ENCODE measurements around the gene ZNF764.
"Not testable (repeated sequence)": the region's sequence is repeated elsewhere in the genome, so short reads cannot be mapped to it uniquely, and the experiment has no call there.

The ZNF764 gene

GRCh38 chr16:30541502-30542329 is 16.5 kb downstream of the ZNF764 start:
- H3K27me3 Mint-ChIP-seq = no peaks in the 10 kb centered on the region
- peaks cover 11% of the 10 kb centered on the region for H3K4me1 Mint-ChIP-seq
- H3K9me3 Mint-ChIP-seq = no peaks in the 10 kb centered on the region
- H3K4me3 Mint-ChIP-seq = no peak overlapping the region
- H3K36me3 Mint-ChIP-seq (ENCODE audit: low read depth) = peaks cover 10% of the 10 kb centered on the region
- no peak overlapping the region for H3K27ac Mint-ChIP-seq
- DNase-seq = no peak
- no peak for ATAC-seq

GRCh38 chr16:30540916-30541464 is 17.2 kb downstream of the ZNF764 start:
- H3K4me3 Mint-ChIP-seq, H3K9me3 Mint-ChIP-seq, DNase-seq, ATAC-seq, H3K27ac Mint-ChIP-seq, H3K27me3 Mint-ChIP-seq: not testable (repeated sequence)
- H3K36me3 Mint-ChIP-seq (ENCODE audit: low read depth) = peaks cover 17% of the 10 kb centered on the region
- peaks cover 19% of the 10 kb centered on the region for H3K4me1 Mint-ChIP-seq

- not testable (repeated sequence) for ATAC-seq, H3K9me3 Mint-ChIP-seq, H3K4me3 Mint-ChIP-seq, H3K27me3 Mint-ChIP-seq, H3K27ac Mint-ChIP-seq, DNase-seq
- Mint-ChIP-seq H3K36me3 (ENCODE audit: low read depth) (peaks cover 21% of the 10 kb centered on the region), H3K4me1 (peaks cover 23% of the 10 kb centered on the region)
Observed at GRCh38 chr16:30539986-30540526, 18.1 kb downstream of the ZNF764 start.

- ATAC-seq (no peak), DNase-seq (no peak)
- H3K9me3 Mint-ChIP-seq = no peaks in the 10 kb centered on the region
- H3K27me3 Mint-ChIP-seq = no peaks in the 10 kb centered on the region
- H3K36me3 Mint-ChIP-seq (ENCODE audit: low read depth) = peaks cover 23% of the 10 kb centered on the region
- peaks cover 26% of the 10 kb centered on the region for H3K4me1 Mint-ChIP-seq
- H3K27ac Mint-ChIP-seq = no peak overlapping the region
- no peak overlapping the region for H3K4me3 Mint-ChIP-seq
Observed at GRCh38 chr16:30539000-30539964, 18.9 kb downstream of the ZNF764 start.

- not testable (repeated sequence) for H3K27me3 Mint-ChIP-seq, ATAC-seq, DNase-seq, H3K9me3 Mint-ChIP-seq
- peak overlapping the region; percentile 96 for H3K4me3 Mint-ChIP-seq
- peaks cover 34% of the 10 kb centered on the region for H3K4me1 Mint-ChIP-seq
- H3K36me3 Mint-ChIP-seq (ENCODE audit: low read depth) = peaks cover 26% of the 10 kb centered on the region
- H3K27ac Mint-ChIP-seq = peak overlapping the region; percentile 99
Observed at GRCh38 chr16:30536391-30537024, 21.7 kb downstream of the ZNF764 start.

GRCh38 chr16:30535777-30536190 is 22.4 kb downstream of the ZNF764 start:
- DNase-seq = peak; percentile 68
- Mint-ChIP-seq H3K27ac (peak overlapping the region; percentile 99), H3K36me3 (ENCODE audit: low read depth) (peaks cover 32% of the 10 kb centered on the region), H3K27me3 (no peaks in the 10 kb centered on the region), H3K4me3 (peak overlapping the region; percentile 96), H3K4me1 (peaks cover 39% of the 10 kb centered on the region), H3K9me3 (no peaks in the 10 kb centered on the region)
- ATAC-seq = peak; percentile 74

- no peak for DNase-seq
- H3K4me3 Mint-ChIP-seq = peak overlapping the region; percentile 96
- peaks cover 35% of the 10 kb centered on the region for H3K36me3 Mint-ChIP-seq (ENCODE audit: low read depth)
- H3K9me3 Mint-ChIP-seq = no peaks in the 10 kb centered on the region
- H3K4me1 Mint-ChIP-seq = peaks cover 45% of the 10 kb centered on the region
- no peaks in the 10 kb centered on the region for H3K27me3 Mint-ChIP-seq
- peak overlapping the region; percentile 99 for H3K27ac Mint-ChIP-seq
- ATAC-seq = peak; percentile 9
Observed at GRCh38 chr16:30535106-30535776, 22.9 kb downstream of the ZNF764 start.

GRCh38 chr16:30534368-30535105 is 23.6 kb downstream of the ZNF764 start, which contains the start of gene ZNF747:
ZNF747 (minus strand) TSS chr16:30534858; CDS start chr16:30534679, 179 bp downstream.
- Mint-ChIP-seq H3K9me3 (no peaks in the 10 kb centered on the region), H3K4me1 (peaks cover 49% of the 10 kb centered on the region), H3K36me3 (ENCODE audit: low read depth) (peaks cover 35% of the 10 kb centered on the region), H3K4me3 (peak within 1 kb of the TSS; percentile 96), H3K27me3 (no peaks in the 10 kb centered on the region), H3K27ac (peak within 1 kb of the TSS; percentile 99)
- DNase-seq = peak; percentile 93
- peak; percentile 71 for ATAC-seq

GRCh38 chr16:30533748-30534367 is 24.3 kb downstream of the ZNF764 start:
- no peaks in the 10 kb centered on the region for H3K27me3 Mint-ChIP-seq
- no peaks in the 10 kb centered on the region for H3K9me3 Mint-ChIP-seq
- peak overlapping the region; percentile 96 for H3K4me3 Mint-ChIP-seq
- ATAC-seq (peak; percentile 18), DNase-seq (peak; percentile 20)
- peak overlapping the region; percentile 89 for H3K27ac Mint-ChIP-seq
- H3K36me3 Mint-ChIP-seq (ENCODE audit: low read depth) = peaks cover 35% of the 10 kb centered on the region
- peaks cover 51% of the 10 kb centered on the region for H3K4me1 Mint-ChIP-seq

- peak overlapping the region; percentile 83 for H3K27ac Mint-ChIP-seq
- H3K4me1 Mint-ChIP-seq = peaks cover 57% of the 10 kb centered on the region
- DNase-seq (no peak), ATAC-seq (no peak)
- H3K36me3 Mint-ChIP-seq (ENCODE audit: low read depth) = peaks cover 35% of the 10 kb centered on the region
- H3K4me3 Mint-ChIP-seq = peak overlapping the region; percentile 79
- no peaks in the 10 kb centered on the region for H3K27me3 Mint-ChIP-seq
- H3K9me3 Mint-ChIP-seq = no peaks in the 10 kb centered on the region
Observed at GRCh38 chr16:30533146-30533522, 25.0 kb downstream of the ZNF764 start.

- peak overlapping the region; percentile 83 for H3K27ac Mint-ChIP-seq
- H3K9me3 Mint-ChIP-seq = no peaks in the 10 kb centered on the region
- no peaks in the 10 kb centered on the region for H3K27me3 Mint-ChIP-seq
- no peak overlapping the region for H3K4me3 Mint-ChIP-seq
- H3K36me3 Mint-ChIP-seq (ENCODE audit: low read depth) = peaks cover 31% of the 10 kb centered on the region
- DNase-seq = no peak
- H3K4me1 Mint-ChIP-seq = peaks cover 57% of the 10 kb centered on the region
- no peak for ATAC-seq
Observed at GRCh38 chr16:30532285-30533145, 25.7 kb downstream of the ZNF764 start.
